ENCODE results near the gene WASF2. TPM values are rescaled to one million over a fixed set of nuclear protein-coding genes. Genes with fewer than 3 reads are reported as not detected.
"Not testable (repeated sequence)": the region's sequence is repeated elsewhere in the genome, so short reads cannot be mapped to it uniquely, and the experiment has no call there.

Gene WASF2
- total RNA-seq, 4 donors from 2014 or later: 52.5 to 74.5 (median 57.5) TPM

- DNase-seq: peak in 1 of 3 donors; percentile 22
- H3K36me3 ChIP-seq: peaks cover 0 to 88% (median 2%) of the 10 kb centered on the region in 3 donors
- H3K27me3 ChIP-seq: no peaks in the 10 kb centered on the region
- no peak overlapping the region for H3K4me3 ChIP-seq
- no peak for TF ChIP-seq POLR2A (IDR thresholded peaks at IDR 0.05)
- no peak for TF ChIP-seq CTCF (IDR thresholded peaks at IDR 0.05)
- peaks cover 0 to 10% (median 3%) of the 10 kb centered on the region in 4 donors for H3K4me1 ChIP-seq
- no peak overlapping the region for H3K27ac ChIP-seq
- H3K9me3 ChIP-seq: no peaks in the 10 kb centered on the region
Observed at GRCh38 chr1:27409669-27410068, 80.3 kb downstream of the WASF2 start.

GRCh38 chr1:27408151-27408550 lies 81.8 kb downstream of the WASF2 start:
- Histone ChIP-seq H3K36me3 (peaks cover 0 to 72% (median 2%) of the 10 kb centered on the region in 3 donors), H3K9me3 (no peaks in the 10 kb centered on the region), H3K4me1 (peaks cover 3 to 20% (median 12%) of the 10 kb centered on the region in 4 donors), H3K27me3 (no peaks in the 10 kb centered on the region), H3K4me3 (no peak overlapping the region), H3K27ac (no peak overlapping the region)
- DNase-seq: peak in 1 of 3 donors; percentile 37
- TF ChIP-seq CTCF (IDR thresholded peaks at IDR 0.05) (no peak), POLR2A (IDR thresholded peaks at IDR 0.05) (no peak)

DNA sequence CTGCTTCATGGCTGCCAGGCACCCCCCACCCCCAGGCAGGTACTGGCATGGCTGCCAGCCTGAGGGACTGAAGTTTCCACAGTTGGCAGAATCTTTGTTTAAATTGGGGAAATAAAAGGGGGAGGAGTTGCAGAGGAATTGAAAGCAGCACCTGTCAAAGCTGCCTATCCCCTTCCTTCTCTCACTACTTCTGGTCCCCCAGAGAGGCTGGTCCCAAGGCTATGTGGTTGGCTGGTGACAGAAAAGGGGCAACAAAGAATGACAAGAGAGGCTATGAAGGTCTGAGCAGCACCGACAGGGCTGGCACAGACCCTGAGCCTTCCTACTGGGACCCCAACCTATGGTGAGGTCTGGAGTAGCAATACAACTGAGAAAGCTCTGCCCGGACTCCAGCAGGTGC lies 83.2 kb downstream of the WASF2 start:
- peaks cover 3 to 30% (median 21%) of the 10 kb centered on the region in 4 donors for H3K4me1 ChIP-seq
- DNase-seq: peak in 1 of 3 donors; percentile 35
- H3K9me3 ChIP-seq, H3K27me3 ChIP-seq, H3K4me3 ChIP-seq: not testable (repeated sequence)
- H3K27ac ChIP-seq: peak overlapping the region in 2 of 4 donors; percentile 0 to 25
- peaks cover 0 to 59% (median 0%) of the 10 kb centered on the region in 3 donors for H3K36me3 ChIP-seq

DNA sequence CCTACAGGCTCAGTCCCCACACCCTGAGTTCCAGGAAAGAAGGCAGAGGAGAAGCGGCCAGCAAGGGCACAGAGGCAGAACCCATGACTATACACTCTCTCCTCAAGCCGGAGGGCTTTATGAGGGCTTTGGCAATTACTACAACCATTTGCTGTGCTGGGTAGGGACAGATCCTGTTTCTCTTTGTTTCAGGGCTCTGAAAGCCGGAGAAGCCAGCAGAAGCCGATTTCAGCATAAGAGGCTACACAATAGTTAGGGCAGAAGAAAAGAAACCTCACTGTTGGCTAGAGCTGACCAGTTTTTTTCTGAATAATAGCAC lies 83.6 kb downstream of the WASF2 start:
- TF ChIP-seq POLR2A (IDR thresholded peaks at IDR 0.05): no peak
- no peak for TF ChIP-seq CTCF (IDR thresholded peaks at IDR 0.05)
- H3K36me3 ChIP-seq: peaks cover 0 to 54% (median 0%) of the 10 kb centered on the region in 3 donors
- H3K27ac ChIP-seq: peak overlapping the region in 2 of 4 donors; percentile 0 to 25
- DNase-seq: no peak
- peaks cover 3 to 30% (median 21%) of the 10 kb centered on the region in 4 donors for H3K4me1 ChIP-seq
- H3K27me3 ChIP-seq: no peaks in the 10 kb centered on the region
- H3K9me3 ChIP-seq: no peaks in the 10 kb centered on the region
- no peak overlapping the region for H3K4me3 ChIP-seq

DNA sequence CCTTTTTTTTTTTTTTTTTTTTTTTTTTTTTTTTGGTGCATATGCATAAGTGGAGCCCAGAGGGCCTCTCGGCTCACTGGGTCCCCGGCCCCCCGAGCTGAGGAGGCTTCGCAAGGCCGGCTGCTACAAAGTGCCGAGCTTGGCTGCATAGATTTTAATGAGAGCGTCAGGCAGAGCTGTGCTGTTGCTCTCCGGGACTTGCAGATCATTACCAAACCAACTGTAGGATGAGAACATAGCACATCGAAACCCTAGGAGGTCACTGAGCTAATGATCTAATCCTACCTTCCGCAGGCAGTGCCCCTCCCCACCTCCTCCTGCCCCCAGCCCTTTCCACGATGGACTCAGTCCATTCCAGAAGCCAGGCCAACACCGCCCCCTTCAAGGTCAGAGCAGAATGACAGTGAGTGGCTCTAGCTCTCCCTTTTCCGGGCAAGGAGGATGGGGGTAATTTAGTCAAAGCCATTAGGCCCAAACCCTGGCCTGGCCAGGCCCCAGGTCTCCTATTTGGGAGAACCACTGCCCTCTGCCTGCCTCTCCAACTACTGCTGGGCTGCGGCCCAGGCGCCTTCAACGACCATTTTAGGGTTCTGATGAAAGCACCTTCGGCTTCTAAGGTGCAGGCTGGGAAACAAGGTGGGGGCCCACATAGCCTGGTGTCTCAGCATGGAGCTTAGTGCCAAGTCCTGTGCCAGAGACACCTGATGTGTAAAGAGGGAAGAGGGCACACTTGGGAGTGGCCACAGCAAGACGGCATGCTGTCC lies 84.2 kb downstream of the WASF2 start:
- Histone ChIP-seq H3K4me1 (peaks cover 3 to 30% (median 21%) of the 10 kb centered on the region in 4 donors), H3K36me3 (peaks cover 0 to 49% (median 0%) of the 10 kb centered on the region in 3 donors), H3K27ac (peak overlapping the region in 2 of 4 donors; percentile 0 to 25)
- H3K27me3 ChIP-seq, H3K4me3 ChIP-seq, H3K9me3 ChIP-seq: not testable (repeated sequence)
- peak in 1 of 3 donors; percentile 43 for DNase-seq

GRCh38 chr1:27405074-27405473 lies 84.9 kb downstream of the WASF2 start:
- Histone ChIP-seq H3K27me3 (no peaks in the 10 kb centered on the region), H3K36me3 (peaks cover 0 to 42% (median 0%) of the 10 kb centered on the region in 3 donors), H3K27ac (peak overlapping the region in 3 of 4 donors; percentile 20 to 86 (median 61)), H3K4me1 (peaks cover 3 to 30% (median 21%) of the 10 kb centered on the region in 4 donors), H3K4me3 (no peak overlapping the region), H3K9me3 (no peaks in the 10 kb centered on the region)
- DNase-seq: peak in 1 of 3 donors; percentile 49
- TF ChIP-seq POLR2A (IDR thresholded peaks at IDR 0.05): no peak
- no peak for TF ChIP-seq CTCF (IDR thresholded peaks at IDR 0.05)

Measured in Peyer's patch (tissue), 4 donors.